ENCODE results near the gene HMGN5. TPM values are rescaled to one million over a fixed set of nuclear protein-coding genes. Genes with fewer than 3 reads are reported as not detected.

Gene HMGN5, protein sequence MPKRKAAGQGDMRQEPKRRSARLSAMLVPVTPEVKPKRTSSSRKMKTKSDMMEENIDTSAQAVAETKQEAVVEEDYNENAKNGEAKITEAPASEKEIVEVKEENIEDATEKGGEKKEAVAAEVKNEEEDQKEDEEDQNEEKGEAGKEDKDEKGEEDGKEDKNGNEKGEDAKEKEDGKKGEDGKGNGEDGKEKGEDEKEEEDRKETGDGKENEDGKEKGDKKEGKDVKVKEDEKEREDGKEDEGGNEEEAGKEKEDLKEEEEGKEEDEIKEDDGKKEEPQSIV
- total RNA-seq = 0.34 and 0.78 TPM in 2 replicates

DNA sequence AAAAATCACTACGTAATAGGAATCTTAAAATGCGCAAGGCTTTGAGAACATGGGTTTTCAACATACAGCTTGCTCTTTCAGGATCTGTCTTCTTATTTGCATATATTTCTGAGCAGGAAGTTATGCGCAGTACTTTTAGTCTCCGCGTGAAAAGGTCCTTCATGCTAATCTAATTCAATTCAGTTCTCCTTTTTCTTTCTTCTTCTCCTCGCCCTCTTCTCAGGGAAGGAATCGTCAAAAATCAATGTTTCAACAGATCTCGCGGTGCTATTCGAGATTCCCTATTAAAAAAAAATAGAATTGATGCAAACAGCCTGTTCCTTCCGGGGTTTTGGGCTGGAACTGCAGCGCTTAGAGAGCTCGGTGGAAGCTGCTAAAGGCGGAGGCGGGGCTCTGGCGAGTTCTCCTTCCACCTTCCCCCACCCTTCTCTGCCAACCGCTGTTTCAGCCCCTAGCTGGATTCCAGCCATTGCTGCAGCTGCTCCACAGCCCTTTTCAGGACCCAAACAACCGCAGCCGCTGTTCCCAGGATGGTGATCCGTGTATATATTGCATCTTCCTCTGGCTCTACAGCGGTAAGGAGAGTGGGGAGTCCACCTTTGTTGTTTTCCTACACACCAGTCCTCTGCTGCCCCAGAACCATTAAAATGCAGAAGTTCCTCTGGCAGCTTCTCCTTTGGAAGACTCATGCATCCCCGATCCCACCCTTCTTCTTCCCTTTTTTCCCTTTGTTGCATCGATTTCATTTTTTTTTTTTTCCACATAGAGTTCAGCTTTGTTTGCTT is at the start of gene HMGN5, which contains the start of gene SH3BGRL:
HMGN5 (minus strand) TSS at position 243 of the 785 bp plus-strand sequence. CDS start 80,364 bp downstream, outside the sequence.
SH3BGRL (plus strand) TSS at position 432 of the 785 bp plus-strand sequence; CDS start at position 531, 99 bp downstream.

Other genes starting within 250 kb of the HMGN5 start
- 12.3 and 33.7 TPM in 2 replicates for gene SH3BGRL, start 189 bp upstream of the HMGN5 start, total RNA-seq